Medulla oblongata (tissue), 1 donor: ENCODE data around the gene HOXD10.

Experiments used
- DNase-seq: peaks from one replicate; pipeline ENCODE4 v3.0.0-alpha.2; 2015; ENCODE audit errors: extremely low spot score

Gene HOXD10

GRCh38 chr2:176107731-176108181 is 8.8 kb upstream of the HOXD10 start:
- no peak for DNase-seq

GRCh38 chr2:176109192-176109901 is 7.2 kb upstream of the HOXD10 start:
- no peak for DNase-seq

- no peak for DNase-seq
These were observed 6.6 kb upstream of the HOXD10 start for GRCh38 chr2:176109946-176110345.

- no peak for DNase-seq
These were observed 5.9 kb upstream of the HOXD10 start for GRCh38 chr2:176110415-176111308.

- DNase-seq: no peak
These were observed 5.3 kb upstream of the HOXD10 start for GRCh38 chr2:176111309-176111663.

- no peak for DNase-seq
These were observed 4.7 kb upstream of the HOXD10 start for GRCh38 chr2:176111846-176112374.

GRCh38 chr2:176112375-176113302 is 3.9 kb upstream of the HOXD10 start:
- no peak for DNase-seq

- DNase-seq: no peak
These were observed 2.3 kb upstream of the HOXD10 start for GRCh38 chr2:176114120-176114929.

- no peak for DNase-seq
These were observed 1.5 kb upstream of the HOXD10 start for GRCh38 chr2:176114930-176115625.

GRCh38 chr2:176117162-176117822 is 714 bp downstream of the HOXD10 start:
- DNase-seq: no peak

- no peak for DNase-seq
These were observed 1.3 kb downstream of the HOXD10 start for GRCh38 chr2:176117823-176118371.

- no peak for DNase-seq
These were observed 2.2 kb downstream of the HOXD10 start for GRCh38 chr2:176118601-176119339.

GRCh38 chr2:176120364-176121189 is 4.0 kb downstream of the HOXD10 start:
- DNase-seq: no peak

- no peak for DNase-seq
These were observed 4.8 kb downstream of the HOXD10 start for GRCh38 chr2:176121190-176122051.

GRCh38 chr2:176122052-176122682 is 5.6 kb downstream of the HOXD10 start:
- DNase-seq: no peak
